ENCODE data around the gene TSC2. TPM values are rescaled to one million over a fixed set of nuclear protein-coding genes. Genes with fewer than 3 reads are reported as not detected.

TSC2 gene
- total RNA-seq, 4 donors from 2014 or later = 98.4 to 220 (median 141) TPM

- Histone ChIP-seq H3K27me3 (no peaks in the 10 kb centered on the region), H3K36me3 (no peaks in the 10 kb centered on the region), H3K27ac (peak within 1 kb of the TSS; percentile 39 to 74 (median 72)), H3K4me3 (peak within 1 kb of the TSS; percentile 49 to 82 (median 68)), H3K9me3 (no peaks in the 10 kb centered on the region), H3K4me1 (peaks cover 4 to 48% (median 13%) of the 10 kb centered on the region in 4 donors)
- TF ChIP-seq POLR2A (IDR thresholded peaks at IDR 0.05) (no peak), CTCF (IDR thresholded peaks at IDR 0.05) (no peak)
- no peak for DNase-seq
Observed at GRCh38 chr16:2026461-2027023, 21.2 kb upstream of the TSC2 start, which contains the start of gene NHERF2. Gene NHERF2, plus strand, starts transcription at chr16:2026902. Its CDS starts 104 bp downstream, at chr16:2027006.

GRCh38 chr16:2027024-2028010 is 20.5 kb upstream of the TSC2 start:
- peaks cover 4 to 52% (median 13%) of the 10 kb centered on the region in 4 donors for H3K4me1 ChIP-seq
- H3K36me3 ChIP-seq = no peaks in the 10 kb centered on the region
- H3K27me3 ChIP-seq = no peaks in the 10 kb centered on the region
- H3K4me3 ChIP-seq = peak overlapping the region; percentile 49 to 82 (median 68)
- TF ChIP-seq POLR2A (IDR thresholded peaks at IDR 0.05) (no peak), CTCF (IDR thresholded peaks at IDR 0.05) (peak in 1 of 6 experiments; percentile 7)
- no peaks in the 10 kb centered on the region for H3K9me3 ChIP-seq
- DNase-seq = no peak
- H3K27ac ChIP-seq = peak overlapping the region; percentile 39 to 74 (median 72)

GRCh38 chr16:2028146-2028545 is 19.6 kb upstream of the TSC2 start:
- Histone ChIP-seq H3K4me3 (peak overlapping the region in 2 of 4 donors; percentile 74 to 82), H3K9me3 (no peaks in the 10 kb centered on the region), H3K27ac (peak overlapping the region in 2 of 4 donors; percentile 72 to 74), H3K4me1 (peaks cover 0 to 52% (median 10%) of the 10 kb centered on the region in 4 donors), H3K36me3 (no peaks in the 10 kb centered on the region), H3K27me3 (no peaks in the 10 kb centered on the region)
- no peak for TF ChIP-seq CTCF (IDR thresholded peaks at IDR 0.05)
- TF ChIP-seq POLR2A (IDR thresholded peaks at IDR 0.05) = no peak
- DNase-seq = no peak

GRCh38 chr16:2028620-2029220 is 19.1 kb upstream of the TSC2 start:
- Histone ChIP-seq H3K27ac (peak overlapping the region in 1 of 4 donors; percentile 72), H3K4me1 (peaks cover 0 to 53% (median 6%) of the 10 kb centered on the region in 4 donors), H3K4me3 (peak overlapping the region in 1 of 4 donors; percentile 7), H3K27me3 (no peaks in the 10 kb centered on the region), H3K36me3 (no peaks in the 10 kb centered on the region), H3K9me3 (no peaks in the 10 kb centered on the region)
- TF ChIP-seq POLR2A (IDR thresholded peaks at IDR 0.05) = no peak
- TF ChIP-seq CTCF (IDR thresholded peaks at IDR 0.05) = no peak
- DNase-seq = no peak

GRCh38 chr16:2029350-2029749 is 18.4 kb upstream of the TSC2 start:
- TF ChIP-seq CTCF (IDR thresholded peaks at IDR 0.05) = no peak
- TF ChIP-seq POLR2A (IDR thresholded peaks at IDR 0.05) = no peak
- H3K4me1 ChIP-seq = peaks cover 0 to 53% (median 6%) of the 10 kb centered on the region in 4 donors
- no peak for DNase-seq
- H3K4me3 ChIP-seq = peak overlapping the region in 2 of 4 donors; percentile 7 to 30
- no peaks in the 10 kb centered on the region for H3K27me3 ChIP-seq
- no peaks in the 10 kb centered on the region for H3K9me3 ChIP-seq
- H3K27ac ChIP-seq = peak overlapping the region in 2 of 4 donors; percentile 30 to 38
- H3K36me3 ChIP-seq = no peaks in the 10 kb centered on the region

Data from Peyer's patch (tissue), 4 donors.